Dendritic cell treated with granulocyte-macrophage colony-stimulating factor and Interleukin-4, amounts not matched to agents 40 ng/mL and 50 ng/mL, for 4 days (primary cell): ENCODE measurements around the gene ANP32B.

Experiments used
- H3K27ac Mint-ChIP-seq: one replicate; pipeline ENCODE4 v1.8.0; 2022; ENCODE audit warnings: mild to moderate bottlenecking, mixed read lengths
- H3K27me3 Mint-ChIP-seq: one replicate; pipeline ENCODE4 v1.8.0; 2022; ENCODE audit warnings: mild to moderate bottlenecking, mixed read lengths
- H3K36me3 Mint-ChIP-seq: one replicate; pipeline ENCODE4 v1.8.0; 2022; ENCODE audit warnings: low read depth, mixed read lengths
- H3K4me1 Mint-ChIP-seq: one replicate; pipeline ENCODE4 v1.8.0; 2022; ENCODE audit warnings: low read depth, mixed read lengths
- H3K4me3 Mint-ChIP-seq: one replicate; pipeline ENCODE4 v1.8.0; 2022; ENCODE audit warnings: mild to moderate bottlenecking, moderate library complexity, mixed read lengths
- H3K9me3 Mint-ChIP-seq: one replicate; pipeline ENCODE4 v1.8.0; 2022; ENCODE audit warnings: mixed read lengths
- intact Hi-C: fragments of 100-400 bp; cut with micrococcal nuclease; formaldehyde crosslinking; loops from one replicate; pipeline ENCODE4 v1.15.0; 2022

Gene ANP32B

GRCh38 chr9:98062161-98062560 is 79.0 kb downstream of the ANP32B start:
- H3K9me3 Mint-ChIP-seq: no peaks in the 10 kb centered on the region
- H3K27me3 Mint-ChIP-seq: no peaks in the 10 kb centered on the region
- peaks cover 33% of the 10 kb centered on the region for H3K4me1 Mint-ChIP-seq
- no peak overlapping the region for H3K4me3 Mint-ChIP-seq
- H3K36me3 Mint-ChIP-seq: peaks cover 81% of the 10 kb centered on the region
- H3K27ac Mint-ChIP-seq: no peak overlapping the region
- intact Hi-C loops: no loop called here

GRCh38 chr9:98064623-98065392 is 81.7 kb downstream of the ANP32B start:
- Mint-ChIP-seq H3K27me3 (no peaks in the 10 kb centered on the region), H3K9me3 (no peaks in the 10 kb centered on the region), H3K36me3 (peaks cover 95% of the 10 kb centered on the region), H3K27ac (no peak overlapping the region), H3K4me1 (peaks cover 31% of the 10 kb centered on the region), H3K4me3 (no peak overlapping the region)
- intact Hi-C loops: no loop called here
